Stimulated activated CD8-positive, alpha-beta memory T cell treated with anti-CD3 and anti-CD28 coated beads, Interleukin-7, amount 100 ng/mL, for 1 hour (primary cell): ENCODE data around the gene RNU1-4.
A peak's percentile ranks its signal among the peaks of the same experiment; 100 is the strongest.
"Not testable (repeated sequence)": the region's sequence is repeated elsewhere in the genome, so short reads cannot be mapped to it uniquely, and the experiment has no call there.

ENCODE experiments used
- DNase-seq, 2 donors: peaks; one replicate each; pipeline ENCODE4 v3.0.0-alpha.2; 2020; ENCODE audit warnings: low read depth in 2 of 2

Gene RNU1-4

GRCh38 chr1:16708704-16709103, 31.6 kb upstream of the RNU1-4 start:
- DNase-seq, result not testable (repeated sequence)

- peak in 1 of 2 donors; percentile 20 for DNase-seq
These were observed 30.6 kb upstream of the RNU1-4 start for GRCh38 chr1:16709659-16710087.

- not testable (repeated sequence) for DNase-seq
These were observed 29.7 kb upstream of the RNU1-4 start for GRCh38 chr1:16710618-16711017.

GRCh38 chr1:16712131-16712530, 28.2 kb upstream of the RNU1-4 start:
- DNase-seq, result not testable (repeated sequence)

- not testable (repeated sequence) for DNase-seq
These were observed 27.7 kb upstream of the RNU1-4 start for GRCh38 chr1:16712582-16712981.

- DNase-seq, result not testable (repeated sequence)
These were observed 27.3 kb upstream of the RNU1-4 start for GRCh38 chr1:16712984-16713383.

GRCh38 chr1:16713480-16713879, 26.8 kb upstream of the RNU1-4 start:
- DNase-seq, result not testable (repeated sequence)

GRCh38 chr1:16716691-16717335, 23.5 kb upstream of the RNU1-4 start:
- no peak for DNase-seq

- DNase-seq, result no peak
These were observed 22.8 kb upstream of the RNU1-4 start for GRCh38 chr1:16717336-16718098.

GRCh38 chr1:16718099-16718907, 22.0 kb upstream of the RNU1-4 start:
- not testable (repeated sequence) for DNase-seq

- DNase-seq, result no peak
These were observed 21.3 kb upstream of the RNU1-4 start for GRCh38 chr1:16718908-16719533.

GRCh38 chr1:16719571-16720350, 20.6 kb upstream of the RNU1-4 start:
- DNase-seq, result no peak

GRCh38 chr1:16720351-16721223, 19.7 kb upstream of the RNU1-4 start:
- DNase-seq, result no peak

GRCh38 chr1:16721871-16722641, 18.3 kb upstream of the RNU1-4 start:
- DNase-seq, result no peak

- no peak for DNase-seq
These were observed 15.4 kb upstream of the RNU1-4 start for GRCh38 chr1:16724718-16725438.

GRCh38 chr1:16725439-16726245, 14.7 kb upstream of the RNU1-4 start:
- DNase-seq, result not testable (repeated sequence)

- DNase-seq, result no peak
These were observed 12.9 kb upstream of the RNU1-4 start for GRCh38 chr1:16727190-16728111.
